Trophoblast cell (in vitro differentiated cells and primary cell): ENCODE measurements around the gene NKG7.
A peak's percentile ranks its signal among the peaks of the same experiment; 100 is the strongest.
"Not testable (repeated sequence)": the region's sequence is repeated elsewhere in the genome, so short reads cannot be mapped to it uniquely, and the experiment has no call there.

Source experiments
- DNase-seq, 2 donors: peaks; one replicate each; pipeline ENCODE4 v3.0.0-alpha.2; 2016
- H2AFZ ChIP-seq: 2 replicates; pipeline ENCODE4 v1.6.1; 2013; ENCODE audit warnings: low read length, moderate library complexity, mild to moderate bottlenecking; ENCODE audit not compliant: insufficient read depth, poor library complexity
- H2AK5ac ChIP-seq: 2 replicates; pipeline ENCODE4 v1.6.1; 2013; ENCODE audit warnings: mild to moderate bottlenecking, low read length
- H2BK120ac ChIP-seq: 2 replicates; pipeline ENCODE4 v1.6.1; 2013; ENCODE audit warnings: low read length, mild to moderate bottlenecking, moderate library complexity; ENCODE audit not compliant: insufficient read depth, poor library complexity
- H2BK12ac ChIP-seq: 2 replicates; pipeline ENCODE4 v1.6.1; 2013; ENCODE audit warnings: mild to moderate bottlenecking, low read length, moderate library complexity
- H2BK5ac ChIP-seq: 2 replicates; pipeline ENCODE4 v1.6.1; 2013; ENCODE audit warnings: low read length, low read depth, moderate library complexity, mild to moderate bottlenecking; ENCODE audit not compliant: poor library complexity
- H3K14ac ChIP-seq: 2 replicates; pipeline ENCODE4 v1.6.1; 2013; ENCODE audit warnings: mild to moderate bottlenecking, low read length
- H3K18ac ChIP-seq: 2 replicates; pipeline ENCODE4 v1.6.1; 2013; ENCODE audit warnings: mild to moderate bottlenecking, low read length
- H3K23ac ChIP-seq: 2 replicates; pipeline ENCODE4 v1.6.1; 2013; ENCODE audit warnings: low read length
- H3K27ac ChIP-seq: 2 replicates; pipeline ENCODE4 v1.5.1; 2013; ENCODE audit warnings: low read depth, mild to moderate bottlenecking, inconsistent platforms, low read length, moderate library complexity
- H3K27me3 ChIP-seq: 2 replicates; pipeline ENCODE4 v1.6.1; 2013; ENCODE audit warnings: inconsistent platforms, mild to moderate bottlenecking, low read length, moderate library complexity; ENCODE audit not compliant: insufficient read depth
- H3K36me3 ChIP-seq, 2 experiments: 1 replicate in 1 of 2; 2 replicates in 1 of 2; pipeline ENCODE4 v1.6.1; 2013; ENCODE audit warnings: low read length in 2 of 2, mild to moderate bottlenecking in 2 of 2, moderate library complexity in 1 of 2; ENCODE audit not compliant: insufficient read depth in 2 of 2, control insufficient read depth in 1 of 2
- H3K4ac ChIP-seq: 2 replicates; pipeline ENCODE4 v1.6.1; 2013; ENCODE audit warnings: low read depth, mild to moderate bottlenecking, low read length, moderate library complexity
- H3K4me1 ChIP-seq, 2 experiments: 1 replicate in 1 of 2; 2 replicates in 1 of 2; pipeline ENCODE4 v1.6.1; 2013; ENCODE audit warnings: low read length in 2 of 2, mild to moderate bottlenecking in 2 of 2, moderate library complexity in 1 of 2; ENCODE audit not compliant: insufficient read depth in 2 of 2, control insufficient read depth in 1 of 2
- H3K4me2 ChIP-seq: 2 replicates; pipeline ENCODE4 v1.6.1; 2013; ENCODE audit warnings: inconsistent platforms, mild to moderate bottlenecking, low read length, moderate library complexity
- H3K4me3 ChIP-seq: 2 replicates; pipeline ENCODE4 v1.5.1; 2013; ENCODE audit warnings: mild to moderate bottlenecking, low read depth, low read length, inconsistent platforms
- H3K79me1 ChIP-seq: one replicate; pipeline ENCODE4 v1.6.1; 2013; ENCODE audit warnings: low read length
- H3K79me2 ChIP-seq: 2 replicates; pipeline ENCODE4 v1.6.1; 2013; ENCODE audit warnings: low read length, mild to moderate bottlenecking; ENCODE audit not compliant: control insufficient read depth, insufficient read depth, poor library complexity
- H3K9ac ChIP-seq: 2 replicates; pipeline ENCODE4 v1.6.1; 2013; ENCODE audit warnings: mild to moderate bottlenecking, low read length
- H3K9me3 ChIP-seq: 2 replicates; pipeline ENCODE4 v1.6.1; 2013; ENCODE audit warnings: low read depth, mild to moderate bottlenecking, control low read depth, inconsistent platforms, low read length; ENCODE audit not compliant: insufficient read depth
- H4K12ac ChIP-seq: 2 replicates; pipeline ENCODE4 v1.6.1; 2013; ENCODE audit warnings: low read depth, mild to moderate bottlenecking, low read length, moderate library complexity
- H4K8ac ChIP-seq: 2 replicates; pipeline ENCODE4 v1.6.1; 2013; ENCODE audit warnings: low read depth, mild to moderate bottlenecking, low read length, moderate library complexity
- H4K91ac ChIP-seq: one replicate; pipeline ENCODE4 v1.6.1; 2013; ENCODE audit warnings: low read depth, mild to moderate bottlenecking, low read length, moderate library complexity
- WGBS: extraction: QIAGEN DNeasy Blood & Tissue Kit; methylation state at CpG from one replicate; pipeline ENCODE4 v1.1.7; 2013; ENCODE audit warnings: missing lambda C conversion rate; ENCODE audit not compliant: insufficient read length, insufficient coverage; ENCODE audit errors: extremely low coverage; 5-methylcytosine and 5-hydroxymethylcytosine counted together

NKG7 gene

DNA sequence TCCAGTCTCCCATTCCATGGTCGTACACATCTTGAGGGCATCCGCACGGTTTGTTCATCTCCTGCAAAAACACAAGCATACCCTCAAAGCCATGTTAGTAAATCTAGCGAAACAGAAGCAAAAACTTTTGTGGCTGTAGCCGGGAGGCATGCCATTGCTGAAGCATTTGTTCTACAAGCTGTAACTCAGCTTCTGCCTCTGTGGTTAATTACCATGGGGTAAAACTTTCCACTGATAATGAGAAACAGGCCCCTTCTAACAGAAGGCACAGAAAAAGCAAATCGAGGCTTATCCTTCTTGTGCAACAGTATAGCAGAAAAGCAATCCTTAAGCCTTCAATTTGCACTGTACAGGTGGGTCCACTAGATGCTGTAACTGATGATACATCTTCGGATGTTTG, 27.5 kb upstream of the NKG7 start:
- not testable (repeated sequence) for H2BK120ac ChIP-seq, H3K79me2 ChIP-seq
- no CpG with 5 or more reads among the region's 7 CpGs for WGBS

DNA sequence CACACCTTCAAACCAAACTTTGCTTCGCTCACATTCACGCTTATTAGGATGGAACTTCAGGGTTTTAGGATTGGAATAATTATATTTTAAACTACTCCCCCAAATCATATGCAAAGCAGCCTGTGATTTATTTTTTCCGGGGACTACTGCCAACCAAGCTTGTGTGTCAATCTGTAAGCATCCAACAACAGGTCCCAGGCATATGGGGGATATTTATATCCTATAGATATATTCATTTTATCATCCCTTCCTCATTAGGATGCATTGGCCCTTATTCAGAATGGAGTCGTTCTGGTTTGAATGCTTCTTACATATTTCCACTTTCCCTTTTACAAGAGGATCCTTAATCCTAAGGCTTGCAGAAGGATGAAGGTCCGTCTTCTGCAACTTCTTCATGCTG, 26.8 kb upstream of the NKG7 start:
- Histone ChIP-seq H2BK5ac (no peak overlapping the region), H4K91ac (no peak overlapping the region), H3K27me3 (no peaks in the 10 kb centered on the region), H3K9ac (no peak overlapping the region), H3K36me3 (peaks cover 0 to 5% of the 10 kb centered on the region in 2 experiments), H3K79me1 (no peaks in the 10 kb centered on the region), H3K4me2 (no peak overlapping the region), H3K4ac (no peak overlapping the region), H3K18ac (no peak overlapping the region), H3K14ac (no peak overlapping the region), H3K79me2 (no peaks in the 10 kb centered on the region), H4K12ac (no peak overlapping the region), H3K23ac (no peak overlapping the region), H4K8ac (no peak overlapping the region), H2AFZ (no peak overlapping the region), H2BK120ac (no peak overlapping the region), H3K4me3 (no peak overlapping the region), H3K27ac (no peak overlapping the region), H2AK5ac (no peak overlapping the region), H3K9me3 (peaks cover 15% of the 10 kb centered on the region), H3K4me1 (peaks cover 0 to 6% of the 10 kb centered on the region in 2 experiments), H2BK12ac (no peak overlapping the region)
- no peak for DNase-seq
- WGBS: no CpG with 5 or more reads among the region's 5 CpGs

More for the DNA sequence above, 27.5 kb upstream of the NKG7 start:
- not testable (repeated sequence) for H2AK5ac ChIP-seq, H3K4ac ChIP-seq, H3K36me3 ChIP-seq, H2BK12ac ChIP-seq, H3K27ac ChIP-seq, H3K4me3 ChIP-seq, H3K4me2 ChIP-seq, H3K27me3 ChIP-seq, H3K23ac ChIP-seq, H4K91ac ChIP-seq, H3K18ac ChIP-seq, DNase-seq, H4K8ac ChIP-seq, H4K12ac ChIP-seq, H2AFZ ChIP-seq, H3K14ac ChIP-seq, H2BK5ac ChIP-seq, H3K4me1 ChIP-seq, H3K79me1 ChIP-seq
- Histone ChIP-seq H3K9ac (peak overlapping the region; percentile 72), H3K9me3 (peaks cover 15% of the 10 kb centered on the region)

DNA sequence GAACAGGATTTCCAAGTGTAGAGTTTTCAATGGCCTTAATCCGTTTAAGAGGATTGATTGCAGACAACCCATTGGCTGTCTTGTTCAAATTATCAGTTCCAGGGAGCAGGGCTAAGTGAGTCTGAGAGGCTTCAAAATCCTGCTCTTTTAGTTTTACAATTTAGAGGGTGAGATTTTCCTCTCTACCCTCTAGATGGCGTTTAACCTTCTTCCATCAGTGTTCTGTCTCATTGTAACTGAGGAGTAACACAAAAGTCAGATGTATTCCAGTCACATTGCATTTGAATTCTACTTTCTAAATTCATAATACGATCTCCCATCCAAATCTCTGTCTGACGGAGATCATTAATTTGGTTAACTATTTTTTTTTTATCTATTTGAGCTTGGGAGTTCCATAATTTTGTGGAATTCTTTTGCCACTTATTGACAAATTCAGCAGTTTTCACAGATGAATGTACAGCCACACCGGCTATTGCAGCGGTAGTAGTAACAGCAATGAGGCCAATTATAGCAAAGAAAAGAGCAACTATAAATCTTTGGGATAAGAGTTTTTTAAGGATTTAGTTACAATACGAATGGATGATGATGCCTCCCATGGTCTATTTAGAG, 25.7 kb upstream of the NKG7 start:
- no peak overlapping the region for H4K8ac ChIP-seq
- no peak overlapping the region for H2BK5ac ChIP-seq
- H3K14ac ChIP-seq: no peak overlapping the region
- peaks cover 3 to 8% of the 10 kb centered on the region in 2 experiments for H3K4me1 ChIP-seq
- no peak overlapping the region for H3K9ac ChIP-seq
- peak in 1 of 2 donors; percentile 53 for DNase-seq
- no peak overlapping the region for H3K27ac ChIP-seq
- no peak overlapping the region for H3K4me2 ChIP-seq
- no peak overlapping the region for H2AFZ ChIP-seq
- H3K27me3 ChIP-seq: no peaks in the 10 kb centered on the region
- H2BK12ac ChIP-seq: no peak overlapping the region
- peaks cover 4% of the 10 kb centered on the region for H3K79me1 ChIP-seq
- no CpG with 5 or more reads among the region's 7 CpGs for WGBS
- H3K9me3 ChIP-seq: peaks cover 8% of the 10 kb centered on the region
- H4K91ac ChIP-seq: no peak overlapping the region
- no peak overlapping the region for H2BK120ac ChIP-seq
- no peaks in the 10 kb centered on the region for H3K79me2 ChIP-seq
- peaks cover 0 to 5% of the 10 kb centered on the region in 2 experiments for H3K36me3 ChIP-seq
- H4K12ac ChIP-seq: no peak overlapping the region
- H3K23ac ChIP-seq: no peak overlapping the region
- H3K4me3 ChIP-seq: no peak overlapping the region
- no peak overlapping the region for H2AK5ac ChIP-seq
- H3K4ac ChIP-seq: no peak overlapping the region
- H3K18ac ChIP-seq: no peak overlapping the region

DNA sequence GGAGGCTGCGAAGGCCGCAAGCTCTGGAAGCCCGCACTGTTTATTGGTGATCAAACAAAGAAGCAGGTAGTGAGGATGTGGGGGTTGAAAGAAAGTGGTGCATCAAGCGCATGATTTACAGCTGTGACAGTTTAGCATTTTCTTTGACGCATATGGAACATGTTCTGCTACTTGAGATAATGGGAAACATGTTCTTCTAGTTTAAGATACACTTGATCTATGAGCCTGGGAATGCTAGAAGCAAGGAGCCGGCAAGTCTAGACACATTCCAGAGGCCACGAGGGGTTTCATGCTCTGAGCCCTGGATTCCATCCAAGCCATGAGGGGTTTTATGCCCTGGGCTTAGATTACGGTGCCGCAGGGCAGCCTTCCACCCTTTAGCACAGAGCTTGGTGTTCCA, 25.0 kb upstream of the NKG7 start:
- not testable (repeated sequence) for H3K27ac ChIP-seq, H2AK5ac ChIP-seq, H3K4me1 ChIP-seq, H3K4me2 ChIP-seq, H2BK12ac ChIP-seq, H3K18ac ChIP-seq, H2AFZ ChIP-seq, H3K36me3 ChIP-seq, H4K8ac ChIP-seq, H3K23ac ChIP-seq, H3K79me2 ChIP-seq, H3K14ac ChIP-seq, H3K9ac ChIP-seq, H3K79me1 ChIP-seq, H2BK5ac ChIP-seq, H3K9me3 ChIP-seq, DNase-seq, H4K91ac ChIP-seq, H3K4me3 ChIP-seq, H3K27me3 ChIP-seq, H4K12ac ChIP-seq, H2BK120ac ChIP-seq, H3K4ac ChIP-seq
- no CpG with 5 or more reads among the region's 9 CpGs for WGBS
